Mononuclear cell (primary cell): ENCODE results near the gene VIPR2. TPM values are rescaled to one million over a fixed set of nuclear protein-coding genes. Genes with fewer than 3 reads are reported as not detected.

ENCODE experiments used
- H3K27me3 ChIP-seq: 2 replicates; pipeline ENCODE4 v1.6.0; 2011; ENCODE audit warnings: low read length, control low read depth; ENCODE audit not compliant: insufficient read depth
- H3K4me1 ChIP-seq: 2 replicates; pipeline ENCODE4 v1.5.1; 2011; ENCODE audit warnings: mild to moderate bottlenecking, low read length, control low read depth; ENCODE audit not compliant: insufficient read depth
- H3K4me3 ChIP-seq: 2 replicates; pipeline ENCODE4 v1.5.1; 2011; ENCODE audit warnings: mild to moderate bottlenecking, low read length, moderate library complexity
- H3K9me3 ChIP-seq: 2 replicates; pipeline ENCODE4 v1.5.1; 2011; ENCODE audit warnings: low read depth, mild to moderate bottlenecking, control low read depth, low read length
- total RNA-seq: library from RNA; depleted of rRNA; stranded (reverse); fragments of >200 nt; gene quantifications from one replicate; pipeline ENCODE4 v1.2.3, GENCODE V29; 2012

VIPR2 gene
- total RNA-seq, 1 donor, result 0.31 TPM

DNA sequence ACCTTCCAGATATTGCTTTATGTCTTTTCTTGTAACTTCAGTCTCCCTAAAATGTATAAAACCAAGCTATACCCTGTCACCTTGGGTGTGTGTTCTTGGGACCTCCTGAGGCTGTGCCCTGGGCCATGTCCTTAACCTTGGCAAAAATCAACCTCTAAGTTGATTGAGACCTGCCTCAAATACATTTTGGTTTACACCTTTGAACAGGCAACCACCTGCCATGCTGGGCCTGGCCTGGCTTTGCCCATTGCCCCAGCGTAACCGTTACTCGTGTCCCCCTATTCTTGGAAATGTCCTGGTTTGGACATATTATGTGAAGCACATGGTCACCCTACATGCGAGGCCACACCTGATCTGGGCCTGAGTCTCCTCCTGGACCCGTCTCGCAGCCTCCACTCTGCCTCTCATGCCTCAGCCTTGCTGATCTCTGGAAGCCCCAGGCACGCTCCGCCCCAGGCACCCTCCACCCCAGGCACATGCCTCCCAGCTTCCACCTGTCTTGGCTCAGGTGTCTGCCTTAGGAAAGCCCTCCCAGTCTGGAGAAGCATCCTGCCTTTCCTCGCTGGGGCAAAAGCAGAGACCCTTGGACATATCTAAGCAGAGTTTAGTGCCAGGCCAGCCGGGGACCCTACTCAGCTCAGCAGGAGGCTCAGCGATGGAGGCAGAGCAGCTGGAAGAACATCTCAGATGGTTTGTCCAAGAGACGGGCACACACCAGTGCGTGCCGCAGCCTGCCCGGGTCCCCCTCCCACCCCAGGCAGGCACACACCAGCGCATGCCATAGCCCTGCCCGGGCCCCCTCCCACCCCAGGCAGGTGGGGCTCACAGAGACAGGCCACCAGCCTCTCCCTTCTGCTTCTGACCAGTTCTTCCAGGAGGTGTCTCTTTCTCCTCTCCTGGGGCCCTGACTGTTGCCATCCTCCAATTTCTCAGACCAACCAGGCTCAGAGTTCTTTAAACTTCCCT lies 4.0 kb upstream of the VIPR2 start:
- Histone ChIP-seq H3K9me3 (no peaks in the 10 kb centered on the region), H3K4me1 (peaks cover 7% of the 10 kb centered on the region), H3K4me3 (no peak overlapping the region), H3K27me3 (peaks cover 19% of the 10 kb centered on the region)

DNA sequence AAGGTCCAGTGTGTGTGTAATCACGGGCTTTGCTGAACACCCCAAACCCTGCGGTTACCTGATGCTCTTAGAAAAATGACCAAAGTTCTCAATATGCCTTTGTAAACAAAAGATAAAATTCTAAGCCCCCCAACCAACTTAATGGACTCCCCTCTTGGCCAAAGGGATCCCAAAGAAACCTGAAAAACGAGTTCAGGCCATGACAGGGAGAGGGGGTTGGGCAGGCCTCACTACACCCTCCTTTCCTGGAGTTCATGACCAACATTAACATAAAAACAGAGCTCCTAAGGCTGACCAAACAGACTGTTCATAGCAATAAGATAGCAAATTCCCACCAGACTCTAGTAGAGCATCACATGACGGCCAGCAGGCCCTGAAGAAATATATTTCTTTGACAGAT lies 3.0 kb upstream of the VIPR2 start:
- Histone ChIP-seq H3K4me1 (peaks cover 8% of the 10 kb centered on the region), H3K4me3 (no peak overlapping the region), H3K27me3 (peaks cover 29% of the 10 kb centered on the region), H3K9me3 (no peaks in the 10 kb centered on the region)

DNA sequence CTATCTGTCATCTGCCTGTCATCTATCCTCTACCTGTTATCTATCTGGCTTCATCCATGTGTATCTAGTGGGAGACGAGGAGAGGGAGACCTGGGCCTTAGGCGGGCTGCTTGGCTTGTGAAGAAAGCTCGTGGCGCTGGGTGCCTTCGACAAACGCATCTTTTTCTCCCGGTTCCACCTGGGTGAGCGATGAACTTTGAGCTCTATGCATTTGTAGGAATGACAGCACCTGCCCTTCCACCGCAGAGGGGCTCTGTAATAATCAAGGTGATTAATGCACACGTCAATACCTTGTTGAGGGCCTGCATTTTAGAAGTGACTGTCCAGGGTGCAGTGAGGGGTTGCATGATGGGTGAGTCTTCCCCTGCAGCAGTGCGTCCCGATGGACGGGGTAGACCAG lies 2.6 kb upstream of the VIPR2 start:
- H3K27me3 ChIP-seq, result peaks cover 33% of the 10 kb centered on the region
- H3K4me3 ChIP-seq, result no peak overlapping the region
- no peaks in the 10 kb centered on the region for H3K9me3 ChIP-seq
- peaks cover 8% of the 10 kb centered on the region for H3K4me1 ChIP-seq

DNA sequence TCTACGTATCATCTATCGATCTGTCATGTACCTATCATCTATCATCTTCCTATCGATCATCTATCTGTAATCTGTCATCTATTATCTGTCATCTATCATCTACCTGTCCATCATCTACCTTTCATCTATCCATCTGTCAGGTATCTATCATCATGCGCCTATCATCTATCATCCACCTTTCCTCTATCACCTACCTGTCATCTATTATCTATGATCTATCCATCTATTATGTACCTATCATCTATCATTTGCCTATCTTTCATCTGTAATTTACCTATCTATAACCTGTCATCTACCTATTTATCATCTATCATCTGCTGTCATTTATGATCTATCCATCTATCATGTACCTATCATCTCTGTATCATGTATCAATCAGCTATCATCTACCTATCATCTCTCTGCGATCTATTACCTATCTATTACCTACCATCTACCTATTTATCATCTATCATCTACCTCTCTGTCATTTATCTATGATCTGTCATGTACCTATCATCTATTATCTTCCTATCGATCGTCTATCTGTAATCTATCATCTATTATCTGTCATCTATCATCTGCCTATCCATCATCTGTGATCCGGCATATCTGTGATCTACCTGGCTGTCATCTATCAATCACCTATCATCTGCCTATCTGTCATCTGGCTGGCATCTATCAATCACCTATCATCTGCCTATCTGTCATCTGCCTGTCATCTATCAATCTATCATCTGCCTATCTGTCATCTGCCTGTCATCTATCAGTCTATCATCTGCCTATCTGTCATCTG lies 1.6 kb upstream of the VIPR2 start:
- no peaks in the 10 kb centered on the region for H3K9me3 ChIP-seq
- H3K4me1 ChIP-seq, result peaks cover 8% of the 10 kb centered on the region
- peaks cover 39% of the 10 kb centered on the region for H3K27me3 ChIP-seq
- no peak overlapping the region for H3K4me3 ChIP-seq

DNA sequence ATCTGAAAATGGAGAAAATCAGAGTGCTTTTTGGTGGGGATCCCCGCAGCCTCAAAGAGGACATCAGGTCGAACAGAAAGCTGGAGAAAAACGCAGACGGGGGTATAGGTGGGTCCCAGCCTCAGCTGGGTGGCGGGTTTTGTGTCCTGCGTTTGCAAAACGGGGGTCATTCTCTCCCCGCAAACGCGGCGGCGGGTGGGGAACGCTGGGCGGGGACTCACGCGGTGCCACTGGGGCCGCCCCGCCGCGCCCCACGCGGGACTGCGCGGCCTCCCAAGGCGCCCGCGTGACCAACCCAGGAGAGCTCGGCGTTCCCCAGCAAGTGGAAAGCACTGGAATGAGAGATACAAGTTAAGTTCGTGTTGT lies 806 bp upstream of the VIPR2 start:
- no peak overlapping the region for H3K4me3 ChIP-seq
- peaks cover 39% of the 10 kb centered on the region for H3K27me3 ChIP-seq
- H3K9me3 ChIP-seq, result no peaks in the 10 kb centered on the region
- peaks cover 8% of the 10 kb centered on the region for H3K4me1 ChIP-seq

DNA sequence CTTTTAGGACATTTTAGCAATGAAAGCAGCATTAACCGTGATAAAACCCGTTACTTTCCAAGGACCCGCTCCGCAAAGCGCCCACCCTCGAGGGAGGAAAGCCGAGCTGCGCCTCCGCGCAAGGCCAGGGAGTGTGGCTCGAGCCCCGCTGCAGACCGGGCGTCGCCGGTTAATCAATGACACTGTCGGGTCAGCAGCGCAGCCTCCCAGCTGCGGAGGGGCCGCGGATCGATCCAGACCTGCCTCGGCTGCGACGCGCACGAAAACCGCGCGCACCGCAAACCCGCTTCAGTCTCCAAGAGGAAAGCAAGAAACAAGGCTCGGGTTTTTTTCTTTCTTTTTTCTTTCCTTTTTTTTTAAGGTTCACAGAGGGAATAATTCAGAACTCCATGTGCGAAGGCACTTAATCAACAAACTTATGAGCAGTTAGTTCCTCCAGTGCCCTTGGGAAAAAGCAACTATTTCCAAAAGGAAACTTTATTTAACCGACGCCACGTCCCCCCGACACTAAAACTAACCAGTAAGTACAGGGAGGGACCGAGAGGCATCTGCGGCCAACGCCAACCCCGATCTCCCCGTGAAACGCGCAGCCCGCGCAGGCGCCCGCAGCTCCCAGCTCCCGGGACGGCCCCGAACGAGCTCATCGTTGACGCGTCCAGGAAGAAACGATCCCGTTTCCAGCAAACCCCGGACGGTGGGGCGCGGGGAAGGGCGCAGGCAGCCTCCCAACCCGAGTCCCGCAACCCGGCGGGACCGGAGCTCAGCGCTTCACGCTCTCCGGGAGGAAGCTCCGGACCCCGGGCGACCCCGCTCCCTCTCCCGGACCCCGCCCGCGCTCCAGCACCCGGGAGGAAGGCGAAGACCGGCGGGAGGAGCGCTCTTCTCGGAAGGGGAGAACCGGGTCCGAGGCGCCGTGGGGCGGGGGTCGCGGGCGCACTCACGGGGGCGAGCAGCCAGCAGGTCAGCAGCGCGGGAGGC lies 598 bp downstream of the VIPR2 start:
- H3K27me3 ChIP-seq, result peaks cover 39% of the 10 kb centered on the region
- H3K9me3 ChIP-seq, result no peaks in the 10 kb centered on the region
- H3K4me3 ChIP-seq, result no peak overlapping the region
- peaks cover 8% of the 10 kb centered on the region for H3K4me1 ChIP-seq

DNA sequence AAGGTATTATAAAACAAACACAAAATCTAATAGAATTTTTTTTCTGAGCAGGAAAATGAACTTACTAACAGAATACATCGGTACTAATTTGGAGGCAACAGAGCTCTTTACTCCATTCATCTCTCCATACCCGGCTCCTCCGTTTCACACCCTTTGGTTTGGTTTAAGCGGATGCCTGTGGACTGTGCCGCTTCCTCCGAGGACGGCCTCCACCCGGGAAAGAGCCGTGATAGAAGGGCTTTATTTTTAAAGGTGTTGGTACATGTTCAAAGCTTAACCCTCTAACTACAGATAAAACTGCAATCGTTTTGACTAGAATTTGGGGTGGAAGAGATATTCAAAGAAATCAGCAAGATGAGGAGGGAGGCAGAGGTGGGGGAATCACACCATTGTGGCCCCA lies 1.9 kb downstream of the VIPR2 start:
- Histone ChIP-seq H3K9me3 (no peaks in the 10 kb centered on the region), H3K27me3 (peaks cover 39% of the 10 kb centered on the region), H3K4me3 (no peak overlapping the region), H3K4me1 (peaks cover 8% of the 10 kb centered on the region)

DNA sequence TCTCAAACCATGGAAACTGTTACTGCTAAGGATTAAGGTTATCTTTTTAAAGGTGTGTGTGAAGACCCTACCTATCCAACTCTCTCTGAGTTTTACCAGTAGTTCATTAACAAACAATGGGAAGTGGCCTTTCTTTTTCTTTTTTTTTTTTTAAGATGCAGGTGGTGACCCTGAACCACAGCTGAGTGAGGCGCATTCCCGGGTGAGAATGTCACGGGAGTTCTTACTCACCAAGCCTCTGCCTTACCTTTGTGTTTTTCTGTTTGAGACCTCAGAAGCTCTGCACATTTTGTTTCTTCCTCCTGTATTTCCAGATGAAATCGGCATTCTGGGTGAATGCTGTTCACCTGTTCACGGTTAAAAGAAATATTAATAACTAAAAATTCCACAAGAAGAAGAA lies 2.5 kb downstream of the VIPR2 start:
- no peaks in the 10 kb centered on the region for H3K9me3 ChIP-seq

DNA sequence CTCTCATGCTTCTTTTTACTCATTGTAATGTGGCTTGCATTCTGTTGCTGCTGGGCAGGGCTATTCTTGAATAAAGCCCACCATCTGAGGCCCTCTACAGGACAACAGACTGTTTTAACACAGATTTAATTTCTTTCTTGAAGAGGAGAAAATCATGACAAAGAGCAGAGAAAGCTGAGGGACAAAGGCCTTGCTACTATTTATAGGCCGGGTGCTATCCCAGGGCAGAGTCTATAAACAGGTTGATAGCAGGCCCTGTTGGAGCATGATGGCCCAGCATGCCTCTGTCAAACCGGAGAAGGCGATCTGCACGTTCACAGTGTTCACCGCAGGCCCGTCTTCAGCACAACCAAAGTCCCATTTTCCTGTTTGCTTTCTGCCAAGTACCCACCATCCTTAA lies 3.0 kb downstream of the VIPR2 start:
- Histone ChIP-seq H3K9me3 (no peaks in the 10 kb centered on the region), H3K27me3 (peaks cover 39% of the 10 kb centered on the region), H3K4me1 (peaks cover 8% of the 10 kb centered on the region), H3K4me3 (no peak overlapping the region)

More for the DNA sequence above, 2.5 kb downstream of the VIPR2 start:
- Histone ChIP-seq H3K4me3 (no peak overlapping the region), H3K4me1 (peaks cover 8% of the 10 kb centered on the region), H3K27me3 (peaks cover 39% of the 10 kb centered on the region)

DNA sequence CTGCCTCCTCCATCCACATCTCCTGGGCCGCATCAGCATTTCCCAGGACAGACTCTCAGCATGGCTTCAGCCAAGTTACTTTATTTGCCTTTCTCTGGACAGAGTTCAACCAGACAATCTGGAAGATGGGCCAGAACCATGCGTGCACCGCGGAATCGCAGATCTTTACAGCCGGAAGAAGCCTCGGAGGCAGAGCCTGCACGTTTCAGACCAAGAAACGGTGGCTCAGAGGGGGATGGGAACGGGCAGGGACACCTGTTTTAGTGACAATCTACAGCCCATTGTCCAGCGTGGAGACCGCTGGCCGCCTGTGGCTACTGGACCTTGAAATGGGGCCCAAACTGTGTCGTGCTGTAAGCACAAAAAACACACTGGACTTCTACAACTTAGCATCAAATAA lies 3.5 kb downstream of the VIPR2 start:
- H3K27me3 ChIP-seq, result peaks cover 34% of the 10 kb centered on the region
- no peaks in the 10 kb centered on the region for H3K9me3 ChIP-seq
- no peak overlapping the region for H3K4me3 ChIP-seq
- H3K4me1 ChIP-seq, result peaks cover 8% of the 10 kb centered on the region

DNA sequence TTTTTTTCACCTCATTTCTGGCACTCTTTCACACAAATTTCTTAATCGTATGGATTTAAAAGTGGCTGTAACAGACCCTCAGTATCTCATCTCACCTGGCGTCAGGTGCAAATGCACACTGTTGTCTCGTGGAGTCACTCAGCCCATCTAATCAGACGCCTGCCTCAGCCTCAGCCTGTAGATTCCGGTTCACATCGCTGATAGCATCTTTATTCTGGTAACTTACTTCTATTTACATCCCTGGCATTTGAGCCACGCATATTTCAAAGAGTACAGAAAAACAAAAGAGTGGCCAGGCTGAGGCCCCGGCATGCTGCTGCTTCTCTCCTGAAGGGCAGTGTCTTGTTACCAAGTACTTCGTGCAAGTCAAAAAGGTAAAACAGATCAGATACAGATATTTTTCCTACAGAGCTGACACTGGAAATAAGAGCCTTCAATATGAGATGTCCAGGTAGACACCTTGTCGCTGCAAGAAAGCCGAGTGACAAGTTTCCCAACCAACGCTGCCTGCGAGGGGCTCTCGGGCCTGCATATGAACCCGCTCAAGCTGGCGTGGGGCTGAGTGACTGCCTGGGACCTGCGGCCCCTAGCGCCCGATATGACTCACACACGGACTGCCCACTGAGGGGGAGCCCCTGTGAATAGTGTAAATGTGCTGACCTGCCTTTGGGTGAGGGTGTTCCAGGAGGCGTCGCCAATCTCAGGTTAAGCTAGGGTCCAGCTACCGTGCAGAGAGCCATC lies 4.3 kb downstream of the VIPR2 start:
- H3K4me3 ChIP-seq, result no peak overlapping the region
- peaks cover 26% of the 10 kb centered on the region for H3K27me3 ChIP-seq
- H3K9me3 ChIP-seq, result no peaks in the 10 kb centered on the region
- H3K4me1 ChIP-seq, result peaks cover 8% of the 10 kb centered on the region

DNA sequence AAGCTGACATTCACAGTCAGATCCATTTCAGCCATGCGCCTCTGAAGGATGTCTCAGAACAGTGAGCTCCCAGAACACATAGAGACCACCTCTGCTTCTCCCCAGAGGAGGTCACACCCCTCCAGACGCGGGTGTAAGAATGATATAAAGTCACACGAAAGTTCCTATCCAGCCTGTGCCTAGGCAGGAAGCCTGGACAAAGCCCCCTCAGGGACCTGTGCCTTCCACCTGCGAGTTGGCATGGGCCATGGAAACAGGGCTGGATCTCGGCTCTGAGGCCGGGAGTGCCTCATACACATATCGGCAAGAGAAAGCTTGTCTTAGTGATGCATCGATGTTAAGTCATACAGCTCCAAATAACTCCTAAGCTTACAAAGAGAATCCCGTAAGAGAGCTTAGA lies 5.0 kb downstream of the VIPR2 start:
- peaks cover 26% of the 10 kb centered on the region for H3K27me3 ChIP-seq
- no peaks in the 10 kb centered on the region for H3K9me3 ChIP-seq
- peaks cover 8% of the 10 kb centered on the region for H3K4me1 ChIP-seq
- no peak overlapping the region for H3K4me3 ChIP-seq

DNA sequence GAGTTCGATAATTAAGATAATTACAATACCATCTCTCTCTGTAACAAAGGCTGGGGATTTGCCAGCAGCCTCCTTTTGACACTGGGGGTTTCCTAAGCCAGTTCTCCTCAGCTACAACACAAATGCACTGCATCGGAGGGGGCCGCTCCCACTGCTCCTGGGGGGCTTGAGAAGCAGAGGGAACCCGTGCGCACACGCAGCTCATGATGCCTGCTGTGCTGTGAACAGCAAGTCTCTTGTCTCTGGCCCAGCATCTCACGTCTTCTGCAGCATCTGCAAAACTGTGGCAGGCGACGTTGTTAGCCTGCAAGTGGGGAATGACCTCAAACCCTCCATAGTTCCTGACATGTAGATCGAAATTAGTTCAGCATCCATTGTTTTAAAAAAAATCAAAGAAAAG lies 5.5 kb downstream of the VIPR2 start:
- H3K4me1 ChIP-seq, result peaks cover 6% of the 10 kb centered on the region
- H3K27me3 ChIP-seq, result peaks cover 24% of the 10 kb centered on the region
- H3K4me3 ChIP-seq, result no peak overlapping the region
- H3K9me3 ChIP-seq, result no peaks in the 10 kb centered on the region

DNA sequence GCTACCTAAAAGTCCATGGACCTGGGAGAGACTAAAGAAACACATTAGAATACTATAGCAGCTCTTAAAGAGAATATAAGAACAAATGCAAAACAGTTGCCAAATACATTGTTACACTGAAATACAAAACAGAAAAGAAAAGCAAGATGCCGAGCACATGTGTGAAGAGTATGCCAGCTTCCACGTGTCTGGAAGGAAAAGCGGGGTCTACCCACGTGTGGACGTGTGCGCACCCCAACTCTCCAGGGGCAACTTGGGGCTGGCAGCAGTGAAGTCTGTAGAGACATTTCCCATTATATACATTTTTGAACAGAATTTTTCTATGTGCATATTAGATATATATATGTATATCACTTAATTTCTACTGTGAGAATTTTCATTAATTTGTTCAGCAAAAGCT lies 6.2 kb downstream of the VIPR2 start:
- no peaks in the 10 kb centered on the region for H3K9me3 ChIP-seq
- no peaks in the 10 kb centered on the region for H3K4me1 ChIP-seq
- peaks cover 18% of the 10 kb centered on the region for H3K27me3 ChIP-seq
- no peak overlapping the region for H3K4me3 ChIP-seq
